ENCODE data around the gene CYTH4. TPM values are rescaled to one million over a fixed set of nuclear protein-coding genes. Genes with fewer than 3 reads are reported as not detected.

Gene CYTH4
- total RNA-seq, 1 experiment from 2014 or later: not detected

GRCh38 chr22:37259540-37260029 is 22.7 kb upstream of the CYTH4 start:
- Mint-ChIP-seq H3K9me3 (ENCODE audit: unreplicated experiment) (no peaks in the 10 kb centered on the region), H3K4me1 (ENCODE audit: insufficient read depth, unreplicated experiment) (peaks cover 25% of the 10 kb centered on the region), H3K27me3 (ENCODE audit: insufficient read depth, unreplicated experiment) (no peaks in the 10 kb centered on the region), H3K27ac (ENCODE audit: low read depth, unreplicated experiment) (no peak overlapping the region), H3K36me3 (ENCODE audit: insufficient read depth, unreplicated experiment) (peaks cover 6% of the 10 kb centered on the region), H3K4me3 (ENCODE audit: unreplicated experiment) (peak overlapping the region; percentile 20)
- DNase-seq (ENCODE audit: unreplicated experiment): peak; percentile 55
- CTCF ChIA-PET: interaction anchor here (0.6 to 4.6 kb wide), 31 partner anchors 8 to 568 kb away, joined by 3 to 62 read pairs (median 4); partner anchors contain the start of gene RAC2
- TF ChIP-seq CTCF (IDR thresholded peaks at IDR 0.05; ENCODE audit: unreplicated experiment): peak; percentile 55
- intact Hi-C loops (cut with micrococcal nuclease): loop anchor here (2.0 kb wide), 1 partner anchor 197 kb away; no protein-coding TSS in a partner anchor
- POLR2A ChIA-PET: interaction anchor here (0.6 to 1.5 kb wide), 4 partner anchors 60 to 1106 kb away, joined by 4 to 7 read pairs (median 5); no protein-coding TSS in a partner anchor
- BruUV-seq (replicated peaks): no TSS peak

- Mint-ChIP-seq H3K27me3 (ENCODE audit: insufficient read depth, unreplicated experiment) (no peaks in the 10 kb centered on the region), H3K27ac (ENCODE audit: low read depth, unreplicated experiment) (no peak overlapping the region), H3K4me3 (ENCODE audit: unreplicated experiment) (no peak overlapping the region), H3K9me3 (ENCODE audit: unreplicated experiment) (no peaks in the 10 kb centered on the region), H3K36me3 (ENCODE audit: insufficient read depth, unreplicated experiment) (peaks cover 6% of the 10 kb centered on the region), H3K4me1 (ENCODE audit: insufficient read depth, unreplicated experiment) (peaks cover 18% of the 10 kb centered on the region)
- BruUV-seq (replicated peaks): no TSS peak
- intact Hi-C loops (cut with micrococcal nuclease): no loop called here
- CTCF ChIA-PET: interaction anchor here (0.6 to 4.6 kb wide), 35 partner anchors 9 to 1636 kb away, joined by 3 to 62 read pairs (median 4); partner anchors contain the start of gene RAC2
- no peak for TF ChIP-seq CTCF (IDR thresholded peaks at IDR 0.05; ENCODE audit: unreplicated experiment)
- POLR2A ChIA-PET: interaction anchor here (0.7 to 1.5 kb wide), 3 partner anchors 61 to 307 kb away, joined by 3 to 7 read pairs (median 4); no protein-coding TSS in a partner anchor
- DNase-seq (ENCODE audit: unreplicated experiment): no peak
These were observed 22.0 kb upstream of the CYTH4 start for GRCh38 chr22:37260155-37260795.

DNA sequence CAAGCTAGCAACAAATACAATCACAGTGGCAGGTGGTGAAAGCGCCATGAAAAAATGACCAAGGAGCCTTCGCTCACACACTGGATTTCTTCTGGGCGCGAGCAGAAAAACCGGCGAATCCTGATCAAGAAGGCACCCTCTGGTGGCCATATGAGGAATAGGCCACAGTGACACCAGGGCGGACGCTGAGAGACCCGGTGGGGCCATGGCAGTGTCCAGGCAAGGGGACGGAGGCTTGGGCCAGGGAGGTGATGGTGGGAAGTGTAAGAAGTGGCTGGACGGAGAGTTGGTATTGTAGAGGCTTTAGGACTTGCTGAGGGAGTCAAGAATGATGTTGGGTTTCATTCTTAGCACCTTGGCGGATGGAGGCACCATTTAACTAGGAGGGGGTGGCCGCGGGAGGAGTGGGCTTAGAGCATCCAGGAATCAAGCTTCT is 21.4 kb upstream of the CYTH4 start:
- POLR2A ChIA-PET: interaction anchor here (0.7 kb wide), 1 partner anchor 307 kb away, joined by 3 read pairs; no protein-coding TSS in a partner anchor
- intact Hi-C loops (cut with micrococcal nuclease): no loop called here
- CTCF ChIA-PET: interaction anchor here (0.6 to 4.6 kb wide), 30 partner anchors 10 to 1581 kb away, joined by 3 to 62 read pairs (median 4); partner anchors contain the start of gene RAC2
- BruUV-seq (replicated peaks): no TSS peak
- TF ChIP-seq CTCF (IDR thresholded peaks at IDR 0.05; ENCODE audit: unreplicated experiment): peak; percentile 79
- no peak overlapping the region for H3K27ac Mint-ChIP-seq (ENCODE audit: low read depth, unreplicated experiment)
- peak; percentile 68 for DNase-seq (ENCODE audit: unreplicated experiment)
- no peak overlapping the region for H3K4me3 Mint-ChIP-seq (ENCODE audit: unreplicated experiment)
- H3K36me3 Mint-ChIP-seq (ENCODE audit: insufficient read depth, unreplicated experiment): peaks cover 6% of the 10 kb centered on the region
- no peaks in the 10 kb centered on the region for H3K27me3 Mint-ChIP-seq (ENCODE audit: insufficient read depth, unreplicated experiment)
- no peaks in the 10 kb centered on the region for H3K9me3 Mint-ChIP-seq (ENCODE audit: unreplicated experiment)
- peaks cover 11% of the 10 kb centered on the region for H3K4me1 Mint-ChIP-seq (ENCODE audit: insufficient read depth, unreplicated experiment)

DNA sequence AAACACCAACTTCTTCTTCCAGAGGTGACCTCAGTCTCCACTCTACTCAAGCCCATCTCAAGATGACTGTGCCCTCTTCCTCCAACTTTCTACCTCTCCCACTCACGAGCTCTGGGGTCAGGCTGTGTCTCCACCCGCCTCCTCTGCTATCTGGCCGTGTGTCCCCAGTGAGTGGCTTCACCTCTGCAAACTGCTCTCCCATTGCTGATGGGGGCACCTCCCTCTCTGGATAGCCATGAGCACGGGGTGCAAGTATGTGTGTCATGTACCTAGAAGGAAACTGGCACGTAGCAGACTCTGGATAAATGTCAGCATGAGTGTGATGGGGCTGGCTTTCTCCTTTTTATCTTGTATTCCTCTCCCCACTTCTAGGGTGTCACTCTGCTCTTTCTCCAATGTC is 20.0 kb upstream of the CYTH4 start:
- BruUV-seq (replicated peaks): no TSS peak
- H3K4me1 Mint-ChIP-seq (ENCODE audit: insufficient read depth, unreplicated experiment): peaks cover 11% of the 10 kb centered on the region
- intact Hi-C loops (cut with micrococcal nuclease): no loop called here
- H3K4me3 Mint-ChIP-seq (ENCODE audit: unreplicated experiment): no peak overlapping the region
- DNase-seq (ENCODE audit: unreplicated experiment): no peak
- no peaks in the 10 kb centered on the region for H3K27me3 Mint-ChIP-seq (ENCODE audit: insufficient read depth, unreplicated experiment)
- POLR2A ChIA-PET: interaction anchor here (0.6 kb wide), 1 partner anchor 197 kb away, joined by 3 read pairs; no protein-coding TSS in a partner anchor
- H3K36me3 Mint-ChIP-seq (ENCODE audit: insufficient read depth, unreplicated experiment): peaks cover 6% of the 10 kb centered on the region
- H3K9me3 Mint-ChIP-seq (ENCODE audit: unreplicated experiment): no peaks in the 10 kb centered on the region
- TF ChIP-seq CTCF (IDR thresholded peaks at IDR 0.05; ENCODE audit: unreplicated experiment): no peak
- CTCF ChIA-PET: interaction anchor here (0.5 to 4.6 kb wide), 7 partner anchors 9 to 885 kb away, joined by 3 to 36 read pairs (median 6); no protein-coding TSS in a partner anchor
- no peak overlapping the region for H3K27ac Mint-ChIP-seq (ENCODE audit: low read depth, unreplicated experiment)
